DND-41 (cell line): ENCODE data around the gene ANKDD1B.

ENCODE experiments used
- CTCF ChIP-seq: IDR thresholded peaks from 2 replicates; pipeline ENCODE4 v1.5.1; 2012; ENCODE audit warnings: borderline replicate concordance, low read length, moderate library complexity, mild to moderate bottlenecking; ENCODE audit not compliant: poor library complexity, severe bottlenecking; ENCODE audit errors: extremely low read depth
- EZH2 ChIP-seq: IDR thresholded peaks from 3 replicates; pipeline ENCODE4 v1.6.1; 2012; ENCODE audit warnings: borderline replicate concordance, low read depth, mild to moderate bottlenecking, moderate library complexity, low read length, inconsistent platforms; ENCODE audit not compliant: severe bottlenecking

DNA sequence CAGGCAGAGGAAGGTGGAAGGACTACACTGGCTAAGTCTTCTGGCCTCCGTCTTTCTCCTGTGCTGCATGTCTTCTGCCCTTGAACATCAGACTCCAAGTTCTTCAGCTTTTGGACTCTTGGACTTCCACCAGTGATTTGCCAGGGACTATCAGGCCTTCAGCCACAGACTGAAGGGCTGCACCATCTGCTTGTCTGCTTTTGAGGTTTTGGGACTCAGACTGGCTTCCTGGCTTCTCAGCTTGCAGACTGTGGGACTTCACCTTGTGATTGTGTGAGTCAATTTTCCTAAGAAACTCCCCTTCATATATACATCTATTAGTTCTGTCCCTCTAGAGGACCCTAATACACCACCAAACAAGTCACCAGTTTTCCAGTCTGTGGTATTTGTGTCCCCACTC lies 9.7 kb upstream of the ANKDD1B start:
- no peak for TF ChIP-seq CTCF
- no peak for TF ChIP-seq EZH2
